Measurements from ENCODE around the gene CALML3.
"Not testable (repeated sequence)": the region's sequence is repeated elsewhere in the genome, so short reads cannot be mapped to it uniquely, and the experiment has no call there.

The CALML3 gene
- 0 to 0.99 (median 0) reads per million in 17 experiments for total RNA-seq

GRCh38 chr10:5524641-5525560, at the start of gene CALML3:
TSS of gene CALML3 (plus strand) at chr10:5524961. CDS start at chr10:5525086, 125 bp downstream.
- no peak for DNase-seq

- DNase-seq = not testable (repeated sequence)
Observed at GRCh38 chr10:5475088-5475487, 49.7 kb upstream of the CALML3 start.

- DNase-seq = not testable (repeated sequence)
Observed at GRCh38 chr10:5475974-5476807, 48.6 kb upstream of the CALML3 start.

- DNase-seq = no peak
Observed at GRCh38 chr10:5476918-5477525, 47.7 kb upstream of the CALML3 start.

GRCh38 chr10:5477948-5478693, 46.6 kb upstream of the CALML3 start:
- DNase-seq = no peak

- no peak for DNase-seq
Observed at GRCh38 chr10:5478694-5479305, 46.0 kb upstream of the CALML3 start.

- DNase-seq = peak in 1 of 4 experiments; percentile 5
Observed at GRCh38 chr10:5479481-5480161, 45.1 kb upstream of the CALML3 start.

GRCh38 chr10:5480162-5480941, 44.4 kb upstream of the CALML3 start:
- DNase-seq = no peak

- DNase-seq = no peak
Observed at GRCh38 chr10:5481121-5481520, 43.6 kb upstream of the CALML3 start.

- no peak for DNase-seq
Observed at GRCh38 chr10:5482016-5482415, 42.7 kb upstream of the CALML3 start.

- no peak for DNase-seq
Observed at GRCh38 chr10:5484205-5484604, 40.6 kb upstream of the CALML3 start.

- no peak for DNase-seq
Observed at GRCh38 chr10:5485290-5485689, 39.5 kb upstream of the CALML3 start.

GRCh38 chr10:5485948-5486852, 38.6 kb upstream of the CALML3 start:
- DNase-seq = no peak

- DNase-seq = no peak
Observed at GRCh38 chr10:5486853-5487235, 37.9 kb upstream of the CALML3 start.

GRCh38 chr10:5488272-5489161, 36.2 kb upstream of the CALML3 start:
- no peak for DNase-seq

GRCh38 chr10:5490032-5490431, 34.7 kb upstream of the CALML3 start:
- DNase-seq = no peak

GRCh38 chr10:5490698-5491464, 33.9 kb upstream of the CALML3 start:
- no peak for DNase-seq

Measured in suppressor macrophage (primary cell).